Measurements from ENCODE around the gene BAZ1B.
"Not testable (repeated sequence)": the region's sequence is repeated elsewhere in the genome, so short reads cannot be mapped to it uniquely, and the experiment has no call there.

BAZ1B gene

GRCh38 chr7:73504017-73504416 lies 18.1 kb downstream of the BAZ1B start:
- no peak for TF ChIP-seq CTCF (IDR thresholded peaks at IDR 0.05; ENCODE audit: control insufficient read depth, insufficient read depth, low read depth, low read length, missing control alignments)
- DNase-seq (ENCODE audit: low read depth), result no peak
- no peak overlapping the region for H3K4me3 ChIP-seq (ENCODE audit: control insufficient read depth, low read depth, low read length)

- H3K4me3 ChIP-seq (ENCODE audit: control insufficient read depth, low read depth, low read length), result no peak overlapping the region
- no peak for TF ChIP-seq CTCF (IDR thresholded peaks at IDR 0.05; ENCODE audit: control insufficient read depth, insufficient read depth, low read depth, low read length, missing control alignments)
- DNase-seq (ENCODE audit: low read depth), result no peak
These were observed 18.9 kb downstream of the BAZ1B start for GRCh38 chr7:73503229-73503628.

- DNase-seq (ENCODE audit: low read depth), result no peak
- H3K4me3 ChIP-seq (ENCODE audit: control insufficient read depth, low read depth, low read length), result no peak overlapping the region
- TF ChIP-seq CTCF (IDR thresholded peaks at IDR 0.05; ENCODE audit: control insufficient read depth, insufficient read depth, low read depth, low read length, missing control alignments), result no peak
These were observed 25.5 kb downstream of the BAZ1B start for GRCh38 chr7:73496626-73497025.

GRCh38 chr7:73495507-73495906 lies 26.6 kb downstream of the BAZ1B start:
- H3K4me3 ChIP-seq (ENCODE audit: control insufficient read depth, low read depth, low read length); DNase-seq (ENCODE audit: low read depth): not testable (repeated sequence)

GRCh38 chr7:73489976-73490375 lies 32.1 kb downstream of the BAZ1B start:
- no peak for TF ChIP-seq CTCF (IDR thresholded peaks at IDR 0.05; ENCODE audit: control insufficient read depth, insufficient read depth, low read depth, low read length, missing control alignments)
- H3K4me3 ChIP-seq (ENCODE audit: control insufficient read depth, low read depth, low read length), result no peak overlapping the region
- no peak for DNase-seq (ENCODE audit: low read depth)

GRCh38 chr7:73487486-73487885 lies 34.6 kb downstream of the BAZ1B start:
- no peak overlapping the region for H3K4me3 ChIP-seq (ENCODE audit: control insufficient read depth, low read depth, low read length)
- no peak for TF ChIP-seq CTCF (IDR thresholded peaks at IDR 0.05; ENCODE audit: control insufficient read depth, insufficient read depth, low read depth, low read length, missing control alignments)
- no peak for DNase-seq (ENCODE audit: low read depth)

GRCh38 chr7:73483171-73483570 lies 38.9 kb downstream of the BAZ1B start:
- TF ChIP-seq CTCF (IDR thresholded peaks at IDR 0.05; ENCODE audit: control insufficient read depth, insufficient read depth, low read depth, low read length, missing control alignments), result no peak
- DNase-seq (ENCODE audit: low read depth), result no peak
- no peak overlapping the region for H3K4me3 ChIP-seq (ENCODE audit: control insufficient read depth, low read depth, low read length)

Data from AG09309 (cell line).